GM19395 (cell line): ENCODE measurements around the gene C2orf92.
"Not testable (repeated sequence)": the region's sequence is repeated elsewhere in the genome, so short reads cannot be mapped to it uniquely, and the experiment has no call there.

Source experiments
- ATAC-seq: cut with Tn5 transposase; IDR thresholded peaks from one replicate; pipeline ENCODE4 v1.9.1; 2021; ENCODE audit warnings: mild to moderate bottlenecking, moderate library complexity; ENCODE audit not compliant: unreplicated experiment

Gene C2orf92

GRCh38 chr2:97688062-97688827 is 18.7 kb downstream of the C2orf92 start:
- no peak for ATAC-seq

GRCh38 chr2:97691166-97691565 is 21.7 kb downstream of the C2orf92 start:
- ATAC-seq = no peak

GRCh38 chr2:97693476-97693875 is 24.0 kb downstream of the C2orf92 start:
- no peak for ATAC-seq

- no peak for ATAC-seq
Observed at GRCh38 chr2:97695744-97696143, 26.2 kb downstream of the C2orf92 start.

GRCh38 chr2:97697252-97698235 is 28.0 kb downstream of the C2orf92 start:
- peak; percentile 84 for ATAC-seq

- ATAC-seq = no peak
Observed at GRCh38 chr2:97698530-97698929, 29.0 kb downstream of the C2orf92 start.

GRCh38 chr2:97699765-97700444 is 30.4 kb downstream of the C2orf92 start:
- no peak for ATAC-seq

GRCh38 chr2:97701186-97701585 is 31.7 kb downstream of the C2orf92 start:
- no peak for ATAC-seq

- no peak for ATAC-seq
Observed at GRCh38 chr2:97701851-97702465, 32.4 kb downstream of the C2orf92 start.

GRCh38 chr2:97702731-97703470 is 33.4 kb downstream of the C2orf92 start:
- no peak for ATAC-seq

GRCh38 chr2:97703741-97704140 is 34.2 kb downstream of the C2orf92 start:
- ATAC-seq = no peak

- no peak for ATAC-seq
Observed at GRCh38 chr2:97704989-97705388, 35.5 kb downstream of the C2orf92 start.

- ATAC-seq = no peak
Observed at GRCh38 chr2:97706112-97706511, 36.6 kb downstream of the C2orf92 start.

GRCh38 chr2:97706708-97707345 is 37.3 kb downstream of the C2orf92 start:
- no peak for ATAC-seq

GRCh38 chr2:97707362-97708047 is 38.0 kb downstream of the C2orf92 start:
- no peak for ATAC-seq

- ATAC-seq = no peak
Observed at GRCh38 chr2:97708048-97708380, 38.5 kb downstream of the C2orf92 start.

- no peak for ATAC-seq
Observed at GRCh38 chr2:97708608-97709007, 39.1 kb downstream of the C2orf92 start.

- no peak for ATAC-seq
Observed at GRCh38 chr2:97711394-97711711, 41.8 kb downstream of the C2orf92 start.

GRCh38 chr2:97712175-97712574 is 42.7 kb downstream of the C2orf92 start:
- not testable (repeated sequence) for ATAC-seq
